ENCODE data around the gene REX1BD. TPM values are rescaled to one million over a fixed set of nuclear protein-coding genes. Genes with fewer than 3 reads are reported as not detected.

The REX1BD gene
- total and polyA plus RNA-seq, 4 donors: 51.4 to 114 (median 83.0) TPM

GRCh38 chr19:18604820-18605159 is 16.2 kb downstream of the REX1BD start:
- DNase-seq: no peak
- H3K27me3 ChIP-seq (ENCODE audit: control insufficient read depth in 3 of 3, insufficient read depth in 3 of 3, low read length in 2 of 3): peaks cover 0 to 43% (median 35%) of the 10 kb centered on the region in 3 donors
- 19 to 36% methylated on average over 10 of the region's 10 CpGs for WGBS, 2 donors

GRCh38 chr19:18605196-18605545 is 16.6 kb downstream of the REX1BD start:
- whole genome bisulfite sequencing, 2 donors: 9 to 24% methylated on average over 17 of the region's 17 CpGs

More at GRCh38 chr19:18604820-18605159, 16.2 kb downstream of the REX1BD start:
- Histone ChIP-seq H3K9me3 (ENCODE audit: control insufficient read depth in 4 of 4, insufficient read depth in 3 of 4, low read length in 3 of 4) (peaks cover 0 to 4% (median 0%) of the 10 kb centered on the region in 4 donors), H3K4me1 (ENCODE audit: control insufficient read depth in 5 of 5, insufficient read depth in 5 of 5, low read length in 5 of 5) (peaks cover 0 to 17% (median 0%) of the 10 kb centered on the region in 5 donors), H3K27ac (ENCODE audit: low read depth in 1 of 2, low read length in 1 of 2) (no peak overlapping the region), H3K9ac (ENCODE audit: insufficient read depth in 1 of 2, low read length in 2 of 2) (no peak overlapping the region), H3K4me3 (no peak overlapping the region), H3K36me3 (ENCODE audit: control insufficient read depth in 4 of 4, insufficient read depth in 4 of 4, low read length in 4 of 4) (no peaks in the 10 kb centered on the region)
- ATAC-seq (ENCODE audit: insufficient read depth, low FRiP score): no peak
- TF ChIP-seq CTCF (IDR thresholded peaks at IDR 0.05; ENCODE audit: control extremely low read depth, extremely low read depth): no peak

GRCh38 chr19:18605546-18606280 is 17.1 kb downstream of the REX1BD start:
- Histone ChIP-seq H3K27ac (ENCODE audit: low read depth in 1 of 2, low read length in 1 of 2) (no peak overlapping the region), H3K9ac (ENCODE audit: insufficient read depth in 1 of 2, low read length in 2 of 2) (no peak overlapping the region), H3K4me3 (no peak overlapping the region), H3K9me3 (ENCODE audit: control insufficient read depth in 4 of 4, insufficient read depth in 3 of 4, low read length in 3 of 4) (peaks cover 0 to 4% (median 0%) of the 10 kb centered on the region in 4 donors), H3K4me1 (ENCODE audit: control insufficient read depth in 5 of 5, insufficient read depth in 5 of 5, low read length in 5 of 5) (peaks cover 0 to 17% (median 2%) of the 10 kb centered on the region in 5 donors), H3K27me3 (ENCODE audit: control insufficient read depth in 3 of 3, insufficient read depth in 3 of 3, low read length in 2 of 3) (peaks cover 0 to 47% (median 39%) of the 10 kb centered on the region in 3 donors), H3K36me3 (ENCODE audit: control insufficient read depth in 4 of 4, insufficient read depth in 4 of 4, low read length in 4 of 4) (no peaks in the 10 kb centered on the region)
- WGBS, 2 donors: 3 to 4% methylated on average over 63 to 65 of the region's 65 CpGs
- DNase-seq: peak in 1 of 3 donors; percentile 16
- ATAC-seq (ENCODE audit: insufficient read depth, low FRiP score): no peak
- no peak for TF ChIP-seq CTCF (IDR thresholded peaks at IDR 0.05; ENCODE audit: control extremely low read depth, extremely low read depth)

More at GRCh38 chr19:18605196-18605545, 16.6 kb downstream of the REX1BD start:
- no peak for DNase-seq
- H3K36me3 ChIP-seq (ENCODE audit: control insufficient read depth in 4 of 4, insufficient read depth in 4 of 4, low read length in 4 of 4): no peaks in the 10 kb centered on the region
- peaks cover 0 to 17% (median 0%) of the 10 kb centered on the region in 5 donors for H3K4me1 ChIP-seq (ENCODE audit: control insufficient read depth in 5 of 5, insufficient read depth in 5 of 5, low read length in 5 of 5)
- no peak overlapping the region for H3K9ac ChIP-seq (ENCODE audit: insufficient read depth in 1 of 2, low read length in 2 of 2)
- no peak for ATAC-seq (ENCODE audit: insufficient read depth, low FRiP score)
- no peak overlapping the region for H3K4me3 ChIP-seq
- H3K9me3 ChIP-seq (ENCODE audit: control insufficient read depth in 4 of 4, insufficient read depth in 3 of 4, low read length in 3 of 4): peaks cover 0 to 4% (median 0%) of the 10 kb centered on the region in 4 donors
- H3K27me3 ChIP-seq (ENCODE audit: control insufficient read depth in 3 of 3, insufficient read depth in 3 of 3, low read length in 2 of 3): peaks cover 0 to 46% (median 36%) of the 10 kb centered on the region in 3 donors
- no peak for TF ChIP-seq CTCF (IDR thresholded peaks at IDR 0.05; ENCODE audit: control extremely low read depth, extremely low read depth)
- no peak overlapping the region for H3K27ac ChIP-seq (ENCODE audit: low read depth in 1 of 2, low read length in 1 of 2)

All from lung (tissue), 12 donors.